Omental fat pad (tissue), 4 donors: Measurements from ENCODE around the gene PIRT. TPM values are rescaled to one million over a fixed set of nuclear protein-coding genes. Genes with fewer than 3 reads are reported as not detected.

ENCODE experiments used
- ATAC-seq: fragments of 150-250 bp; one replicate; pipeline ENCODE4 v1.9.1; 2016; ENCODE audit warnings: mild to moderate bottlenecking, moderate library complexity; ENCODE audit not compliant: low FRiP score
- DNase-seq: peaks from one replicate; pipeline ENCODE4 v3.0.0-alpha.2; 2019; ENCODE audit warnings: low spot score
- CTCF ChIP-seq, 3 donors: fragments of 450-650 bp; IDR thresholded peaks; one replicate each; pipeline ENCODE4 v1.5.1; 2016 to 2017; ENCODE audit warnings: antibody characterized with exemption in 3 of 3, mild to moderate bottlenecking in 3 of 3, moderate library complexity in 2 of 3
- total RNA-seq, 4 donors: library from RNA; depleted of rRNA; stranded (reverse); fragments of >200 nt; gene quantifications; one replicate each; pipeline ENCODE4 v1.1.0, GENCODE V29; 2016

The PIRT gene
- total RNA-seq, 4 donors from 2014 or later, result 0.09 TPM; not detected in 3

GRCh38 chr17:10821770-10822169 lies 16.1 kb downstream of the PIRT start:
- ATAC-seq (no peak), DNase-seq (no peak)
- TF ChIP-seq CTCF (IDR thresholded peaks at IDR 0.05), result no peak

GRCh38 chr17:10821054-10821453 lies 16.8 kb downstream of the PIRT start:
- DNase-seq (no peak), ATAC-seq (no peak)
- no peak for TF ChIP-seq CTCF (IDR thresholded peaks at IDR 0.05)

- no peak for TF ChIP-seq CTCF (IDR thresholded peaks at IDR 0.05)
- DNase-seq (no peak), ATAC-seq (no peak)
Measured at GRCh38 chr17:10815319-10815718, 22.6 kb downstream of the PIRT start.

- no peak for ATAC-seq
- no peak for DNase-seq
- no peak for TF ChIP-seq CTCF (IDR thresholded peaks at IDR 0.05)
Measured at GRCh38 chr17:10814075-10814474, 23.8 kb downstream of the PIRT start.

- ATAC-seq, result no peak
- DNase-seq, result no peak
- no peak for TF ChIP-seq CTCF (IDR thresholded peaks at IDR 0.05)
Measured at GRCh38 chr17:10812674-10813073, 25.2 kb downstream of the PIRT start.

- no peak for ATAC-seq
- no peak for TF ChIP-seq CTCF (IDR thresholded peaks at IDR 0.05)
Measured at GRCh38 chr17:10809605-10810004, 28.3 kb downstream of the PIRT start.

GRCh38 chr17:10807704-10808128 lies 30.2 kb downstream of the PIRT start:
- ATAC-seq (no peak), DNase-seq (no peak)
- no peak for TF ChIP-seq CTCF (IDR thresholded peaks at IDR 0.05)

More at GRCh38 chr17:10809605-10810004, 28.3 kb downstream of the PIRT start:
- no peak for DNase-seq
